SK-N-SH (cell line): ENCODE results near the gene CADM1.

Source experiments
- EZH2phosphoT487 ChIP-seq: fragments of 200-600 bp; sonication (generic); IDR thresholded peaks from 2 replicates; pipeline ENCODE4 v1.6.1; 2017; ENCODE audit warnings: low read depth, mixed run types, mild to moderate bottlenecking, antibody characterized with exemption, moderate library complexity, borderline replicate concordance
- NRF1 ChIP-seq: IDR thresholded peaks from 2 replicates; pipeline ENCODE4 v1.6.1; 2012; ENCODE audit warnings: low read depth, mild to moderate bottlenecking, low read length
- USF2 ChIP-seq: fragments of 150-350 bp; IDR thresholded peaks from 2 replicates; pipeline ENCODE4 v1.6.1; 2017; ENCODE audit warnings: antibody characterized with exemption, low read length, low read depth, borderline replicate concordance

GRCh38 chr11:115304774-115305472 is 199.3 kb downstream of the CADM1 start:
- no peak for TF ChIP-seq USF2
- no peak for TF ChIP-seq EZH2phosphoT487
- TF ChIP-seq NRF1 = no peak
